Stimulated activated CD4-positive, alpha-beta T cell treated with anti-CD3 and anti-CD28 coated beads, Interleukin-12 subunit alpha, Interleukin-12 subunit beta, amount 100 ng/mL, for 4 hours (primary cell): ENCODE data around the gene CSKMT.
"Not testable (repeated sequence)": the region's sequence is repeated elsewhere in the genome, so short reads cannot be mapped to it uniquely, and the experiment has no call there.

Experiments
- DNase-seq: peaks from one replicate; pipeline ENCODE4 v3.0.0-alpha.2; 2020

CSKMT gene, protein sequence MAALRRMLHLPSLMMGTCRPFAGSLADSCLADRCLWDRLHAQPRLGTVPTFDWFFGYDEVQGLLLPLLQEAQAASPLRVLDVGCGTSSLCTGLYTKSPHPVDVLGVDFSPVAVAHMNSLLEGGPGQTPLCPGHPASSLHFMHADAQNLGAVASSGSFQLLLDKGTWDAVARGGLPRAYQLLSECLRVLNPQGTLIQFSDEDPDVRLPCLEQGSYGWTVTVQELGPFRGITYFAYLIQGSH

DNA sequence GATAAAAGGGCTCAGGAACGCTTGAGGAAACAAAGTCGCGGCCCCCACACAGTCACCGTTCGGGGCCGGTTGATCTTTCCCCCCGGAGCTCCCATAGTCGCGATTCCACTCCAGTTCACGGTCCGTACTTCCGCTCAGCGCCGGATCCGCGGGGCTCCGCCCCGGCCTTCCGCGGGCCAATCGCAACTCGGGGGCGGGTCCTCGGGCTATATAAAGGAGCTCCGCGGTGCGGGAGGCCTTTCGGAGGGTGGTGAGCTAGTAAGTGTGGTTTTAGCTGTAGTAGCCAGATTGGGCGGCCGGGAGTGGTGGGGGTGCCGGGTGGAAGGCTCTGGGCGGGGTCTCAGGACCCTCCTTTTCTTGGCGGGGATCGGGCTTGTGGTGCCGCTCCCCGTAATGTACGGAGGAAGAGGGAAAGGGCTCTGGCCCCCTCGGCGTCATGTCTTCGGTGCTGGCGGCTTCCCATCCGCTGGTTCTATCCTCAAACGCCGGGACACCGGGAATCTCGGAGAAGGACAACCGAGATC lies at the start of gene CSKMT, which contains the start of gene C11orf98:
Gene CSKMT (plus strand): TSS at position 238 of the 524 bp plus-strand sequence. CDS start 568 bp downstream, outside the sequence.
Gene C11orf98 (minus strand): TSS at position 136 of the 524 bp plus-strand sequence. CDS start 41 bp downstream, at position 95.
- DNase-seq: peak; percentile 95

DNA sequence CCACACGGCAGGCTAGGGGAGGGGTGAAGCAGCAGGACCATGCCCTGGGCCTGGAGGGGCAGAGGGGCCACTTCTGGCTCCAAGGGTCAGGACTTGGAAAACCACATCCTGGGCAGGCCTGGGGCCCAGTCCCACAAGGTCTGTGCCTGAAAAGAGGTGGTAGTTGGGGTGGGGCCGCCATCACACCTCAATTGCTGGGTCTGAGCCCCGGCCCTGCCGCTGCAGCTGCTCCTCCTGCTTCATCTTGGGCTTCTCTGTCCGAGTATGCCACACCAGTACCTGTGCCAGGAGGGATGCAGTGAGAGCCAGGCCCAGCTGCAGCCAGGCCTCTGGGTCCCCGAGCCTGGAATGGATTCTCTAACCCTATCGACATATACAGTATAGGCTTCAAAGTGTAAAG lies 49.6 kb upstream of the CSKMT start:
- DNase-seq: no peak

DNA sequence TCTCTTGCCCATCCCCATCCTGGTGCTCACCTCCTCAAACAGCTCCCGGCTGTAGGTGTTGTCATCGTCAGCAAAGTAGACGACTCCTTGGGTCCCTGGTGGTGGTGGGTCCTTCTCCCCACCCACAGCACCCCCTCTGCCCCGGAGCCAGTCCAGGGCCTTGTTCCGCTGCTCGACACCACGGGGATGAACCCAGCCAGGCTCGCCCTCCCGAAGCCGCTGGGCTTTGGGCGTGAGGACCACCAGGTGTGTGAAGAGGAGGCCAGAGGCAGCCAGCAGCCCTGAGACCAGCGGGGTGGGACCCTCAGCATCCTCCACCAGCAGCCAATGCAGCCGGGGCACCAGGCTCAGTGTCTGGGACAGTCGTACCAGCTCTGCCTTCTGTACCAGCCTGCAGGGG lies 48.2 kb upstream of the CSKMT start:
- DNase-seq: not testable (repeated sequence)

DNA sequence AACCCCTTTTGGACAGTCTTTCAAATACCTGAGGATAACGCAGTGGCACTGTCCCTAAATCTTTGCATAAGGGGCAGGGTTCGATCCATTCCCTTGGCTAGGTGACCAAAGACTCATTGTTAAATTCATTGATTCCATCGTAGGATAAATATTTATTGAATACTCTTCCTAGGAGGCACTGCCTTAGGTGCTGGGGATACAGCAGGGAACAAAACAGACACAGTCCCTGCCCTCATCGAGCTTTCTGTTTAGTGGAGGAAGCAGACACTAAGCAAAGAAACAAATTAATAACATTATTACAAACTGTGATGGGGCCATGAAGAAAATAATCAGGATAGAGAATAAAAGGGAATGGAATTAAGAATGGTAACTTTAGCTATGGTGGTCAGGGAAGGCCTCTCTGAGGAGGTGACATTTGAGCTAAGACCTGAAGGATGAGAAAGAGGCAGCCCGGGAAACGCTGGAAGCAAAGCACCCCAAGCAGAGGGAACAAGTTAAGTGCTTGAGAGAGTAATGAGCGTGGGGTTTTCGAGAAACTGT lies 44.0 kb upstream of the CSKMT start:
- DNase-seq: no peak

DNA sequence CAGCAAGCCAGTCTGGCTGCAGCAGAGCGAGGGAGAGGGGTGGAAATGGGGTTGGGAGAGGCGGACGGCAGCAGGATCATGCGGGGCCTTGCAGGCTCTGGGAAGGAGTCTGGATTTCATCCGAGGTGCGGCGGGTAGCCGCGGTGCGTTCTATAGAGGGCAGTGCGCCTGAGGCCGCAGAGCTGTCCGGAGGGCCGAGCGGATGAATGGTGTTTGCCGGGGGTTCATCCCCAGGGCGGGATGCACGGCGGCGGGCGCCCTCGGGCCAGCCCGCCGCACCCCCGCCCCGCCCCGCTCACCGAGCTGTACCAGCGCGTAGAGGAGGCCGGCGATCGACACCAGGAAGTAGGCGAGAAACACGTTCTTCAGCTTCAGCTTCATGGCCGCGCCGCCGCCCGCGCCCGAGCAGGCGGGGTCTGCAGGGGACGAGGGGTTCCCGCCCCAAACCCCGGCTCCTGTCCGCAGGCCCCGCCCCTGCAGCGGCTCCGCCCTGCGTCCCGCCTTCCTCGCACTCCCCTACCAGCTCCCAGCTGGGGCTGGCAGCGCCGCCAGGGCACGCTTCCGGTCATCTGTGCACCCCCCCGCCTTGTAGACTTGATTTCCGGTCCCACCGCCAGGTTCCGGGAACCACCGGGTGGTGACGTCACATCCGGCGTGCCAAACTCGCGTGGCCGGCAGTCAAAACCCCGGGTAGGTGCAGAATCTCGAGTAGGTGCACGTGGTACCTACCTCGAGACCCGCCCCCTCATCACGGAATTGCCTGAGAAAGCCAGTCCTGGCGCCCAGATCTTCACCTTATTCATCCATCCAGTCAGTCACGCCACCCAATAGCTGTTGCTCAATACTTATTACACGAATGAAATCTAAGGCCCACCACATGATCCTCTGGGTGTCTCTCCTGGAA lies 43.3 kb upstream of the CSKMT start, which contains the start of gene B3GAT3:
Gene B3GAT3 (minus strand): TSS at position 420 of the 904 bp plus-strand sequence. CDS start 39 bp downstream, at position 381.
- peak; percentile 94 for DNase-seq

DNA sequence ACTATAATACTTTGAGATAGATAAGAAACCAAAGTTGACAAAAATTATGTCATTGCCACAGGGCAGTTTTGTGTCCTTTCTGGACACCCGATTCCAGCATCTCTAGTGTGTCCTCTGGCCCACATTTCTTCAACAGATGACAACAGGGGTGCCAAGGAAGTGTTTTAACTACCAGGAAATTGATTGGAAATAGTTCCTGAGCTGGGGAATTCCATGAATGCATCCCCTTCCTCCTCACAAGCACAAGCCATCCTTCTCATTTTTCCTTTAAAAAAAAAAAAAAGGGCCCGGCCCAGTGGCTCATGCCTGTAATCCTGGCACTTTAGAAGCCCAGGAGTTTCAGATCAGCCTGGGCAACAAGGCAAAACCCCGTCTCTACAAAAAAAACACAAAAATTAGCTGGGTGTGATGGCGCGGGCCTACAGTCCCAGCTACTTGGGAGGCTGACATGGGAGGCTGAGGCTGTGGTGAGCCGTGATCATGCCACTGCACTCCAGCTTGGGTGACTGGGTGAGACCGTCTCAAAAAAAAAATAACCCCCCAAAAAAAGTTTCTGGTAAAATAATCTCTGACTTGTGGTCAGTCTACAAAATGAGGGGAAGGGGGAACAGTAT lies 42.5 kb upstream of the CSKMT start:
- no peak for DNase-seq

DNA sequence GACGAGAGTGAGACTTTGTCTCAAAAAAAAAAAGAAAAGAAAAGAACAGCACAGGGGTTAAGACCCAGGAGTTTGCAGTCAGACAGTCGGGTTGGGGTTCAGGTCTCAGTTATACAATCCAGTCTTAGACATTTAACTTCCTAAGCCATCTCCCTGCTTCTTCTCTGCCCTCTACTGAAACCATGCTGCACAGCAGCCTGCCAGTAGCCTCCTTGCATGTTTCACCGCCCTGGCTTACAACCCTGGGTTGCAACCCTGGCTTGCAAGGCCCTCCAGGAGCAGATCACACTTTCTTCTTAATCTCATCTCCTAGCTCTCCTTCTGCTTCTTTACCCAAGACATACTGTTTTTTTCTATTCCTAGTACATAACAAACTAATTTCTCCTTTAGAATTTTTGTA lies 37.4 kb upstream of the CSKMT start:
- no peak for DNase-seq

DNA sequence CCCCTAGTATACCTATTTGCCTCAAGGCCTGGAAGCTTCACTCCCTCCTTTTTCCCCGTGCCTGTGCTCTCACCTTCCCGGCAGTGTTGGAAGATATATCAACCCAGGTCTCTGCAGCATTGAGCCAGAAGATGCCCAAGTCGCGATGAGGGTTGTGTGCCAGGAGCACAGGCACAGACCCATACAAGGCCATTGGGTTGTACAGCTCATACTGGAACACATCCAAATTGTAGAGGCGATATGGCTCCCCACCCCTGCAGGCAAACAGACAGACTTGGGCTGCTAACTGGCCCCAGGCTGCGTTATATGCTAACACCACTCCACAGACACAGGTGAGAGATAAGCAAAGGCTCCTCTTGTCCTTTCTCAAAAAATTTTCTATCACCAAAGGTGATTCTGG lies 32.6 kb upstream of the CSKMT start:
- DNase-seq: no peak

DNA sequence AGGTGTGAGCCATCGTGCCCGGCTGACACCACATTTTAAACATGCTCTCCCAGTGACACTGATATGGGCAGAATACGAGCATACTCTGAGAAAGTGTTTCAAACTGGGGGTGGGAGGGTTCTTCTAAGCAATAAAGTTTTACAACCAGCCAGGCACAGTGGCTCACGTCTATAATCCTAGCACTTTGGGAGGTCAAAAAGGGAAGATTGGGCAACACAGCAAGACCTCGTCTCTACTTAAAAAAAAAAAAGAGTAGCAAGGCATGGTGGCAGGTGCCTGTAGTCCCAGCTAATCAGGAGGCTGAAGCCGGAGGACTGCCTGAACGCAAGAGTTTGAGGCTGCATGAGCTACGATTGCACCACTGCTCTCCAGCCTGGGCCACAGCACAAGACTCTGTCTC lies 20.9 kb upstream of the CSKMT start:
- DNase-seq: no peak

DNA sequence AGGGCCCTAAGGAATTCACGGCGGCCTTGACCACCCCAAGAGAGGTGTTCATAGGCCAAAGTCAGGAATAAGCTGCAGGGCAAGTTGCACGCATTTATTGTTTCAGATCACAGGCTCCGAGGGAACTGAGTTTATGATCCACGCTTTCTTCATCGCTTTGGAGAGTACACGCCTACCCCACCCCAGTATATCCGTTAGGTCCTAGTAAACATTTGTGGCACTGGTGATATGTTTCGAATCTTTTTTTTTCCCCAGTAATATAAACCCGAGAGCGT lies 19.5 kb upstream of the CSKMT start:
- no peak for DNase-seq

DNA sequence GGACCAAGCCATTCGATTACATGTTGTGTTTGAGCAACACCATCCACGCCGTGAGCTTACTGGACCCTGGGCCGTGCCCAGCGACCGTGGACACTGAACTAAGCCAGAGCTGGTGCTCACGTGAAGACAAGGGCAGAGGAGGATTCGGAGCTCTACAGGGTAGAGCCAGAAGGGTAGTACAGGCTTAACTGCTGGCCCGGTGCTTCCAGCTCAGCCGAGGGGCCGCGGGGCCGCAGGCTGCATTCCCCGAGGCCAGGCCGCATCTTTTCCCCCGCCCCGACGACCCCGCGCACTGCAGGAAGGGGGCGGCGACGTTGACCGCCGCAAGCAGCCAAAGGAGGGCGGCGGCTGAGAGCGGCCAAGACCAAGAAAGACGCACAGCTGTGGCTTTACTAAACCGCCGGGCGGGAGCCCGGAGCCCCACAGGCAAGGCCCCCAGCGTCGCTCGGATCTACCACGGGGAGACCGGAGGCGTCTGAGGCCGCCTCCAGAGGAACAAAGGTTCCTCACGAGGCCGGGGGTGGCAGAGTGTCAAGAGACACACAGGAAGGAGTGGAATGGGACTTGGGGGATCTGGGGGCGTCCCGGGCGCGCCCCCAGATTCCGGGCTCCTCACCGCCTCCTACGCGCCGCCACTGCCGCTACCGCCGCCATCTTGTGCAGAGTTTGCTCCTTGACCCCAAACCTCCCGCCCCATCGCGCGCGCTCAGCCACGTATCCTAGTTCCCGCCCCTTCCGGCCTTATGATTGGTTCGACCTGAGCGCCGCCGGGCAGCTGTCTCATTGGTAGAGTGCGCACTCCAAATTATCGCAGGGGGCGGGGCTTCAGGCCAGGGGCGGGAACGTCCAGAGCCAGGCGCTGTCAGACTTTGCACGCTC lies 18.9 kb upstream of the CSKMT start, which contains the start of gene GANAB:
Gene GANAB (minus strand): TSS at position 668 of the 879 bp plus-strand sequence. CDS start 14 bp downstream, at position 654.
- DNase-seq: peak; percentile 99

DNA sequence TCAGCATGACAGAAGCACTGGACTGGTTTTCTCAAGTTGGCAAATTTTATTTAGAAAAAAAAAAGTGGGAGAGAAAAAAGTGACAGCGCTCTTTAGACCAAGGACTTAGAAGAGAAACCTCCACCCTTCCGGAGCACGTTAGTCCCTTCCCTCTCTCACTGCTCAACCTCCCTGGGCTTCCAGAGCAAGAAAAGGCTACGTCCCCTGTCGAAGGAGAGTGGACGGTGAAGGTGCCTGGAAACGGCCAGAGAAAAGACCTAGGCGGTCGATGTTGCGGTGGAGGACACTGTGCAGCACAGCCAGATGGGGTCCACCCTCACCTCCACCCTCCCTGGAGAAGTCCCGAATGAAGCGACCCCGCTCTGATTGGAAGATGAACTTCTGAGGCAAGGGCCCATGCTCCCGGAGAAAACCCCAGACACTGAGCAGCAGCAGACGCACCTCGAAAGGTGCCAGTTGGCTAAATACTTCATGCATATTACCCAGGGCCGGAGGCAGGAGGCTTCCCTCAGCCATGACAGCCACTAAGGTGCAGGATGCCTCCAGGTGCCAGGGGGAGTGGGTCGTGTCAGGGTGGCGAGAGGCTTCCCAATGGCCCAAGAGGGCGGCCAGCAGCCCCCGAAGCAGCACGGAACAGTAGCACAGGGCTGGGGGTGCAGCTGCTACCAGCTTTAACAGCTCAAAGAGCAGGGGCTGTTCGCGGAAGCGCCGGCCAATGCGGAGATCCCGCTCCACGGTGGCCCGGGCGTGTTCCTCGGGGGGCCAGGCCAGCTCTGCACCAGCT lies 18.1 kb upstream of the CSKMT start:
- DNase-seq: no peak

DNA sequence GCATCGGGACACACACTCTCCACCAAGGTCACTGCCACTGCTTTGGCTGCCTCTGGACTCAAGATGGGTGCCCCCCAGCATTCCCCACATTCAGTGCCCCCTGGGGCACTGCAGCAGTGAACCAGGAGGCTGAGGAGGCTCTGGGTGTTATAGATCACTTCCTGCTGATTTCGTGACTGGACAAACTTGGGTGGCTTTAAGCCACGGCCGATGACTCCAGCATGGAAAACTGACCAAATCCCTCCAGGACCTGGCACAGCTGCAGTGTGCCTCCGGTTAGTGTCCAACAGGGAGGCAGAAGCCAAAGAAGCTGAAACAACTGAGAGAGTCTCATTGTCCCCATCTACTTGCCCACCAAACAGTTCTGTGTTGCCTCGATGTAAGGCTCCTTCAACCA lies 17.5 kb upstream of the CSKMT start:
- no peak for DNase-seq

DNA sequence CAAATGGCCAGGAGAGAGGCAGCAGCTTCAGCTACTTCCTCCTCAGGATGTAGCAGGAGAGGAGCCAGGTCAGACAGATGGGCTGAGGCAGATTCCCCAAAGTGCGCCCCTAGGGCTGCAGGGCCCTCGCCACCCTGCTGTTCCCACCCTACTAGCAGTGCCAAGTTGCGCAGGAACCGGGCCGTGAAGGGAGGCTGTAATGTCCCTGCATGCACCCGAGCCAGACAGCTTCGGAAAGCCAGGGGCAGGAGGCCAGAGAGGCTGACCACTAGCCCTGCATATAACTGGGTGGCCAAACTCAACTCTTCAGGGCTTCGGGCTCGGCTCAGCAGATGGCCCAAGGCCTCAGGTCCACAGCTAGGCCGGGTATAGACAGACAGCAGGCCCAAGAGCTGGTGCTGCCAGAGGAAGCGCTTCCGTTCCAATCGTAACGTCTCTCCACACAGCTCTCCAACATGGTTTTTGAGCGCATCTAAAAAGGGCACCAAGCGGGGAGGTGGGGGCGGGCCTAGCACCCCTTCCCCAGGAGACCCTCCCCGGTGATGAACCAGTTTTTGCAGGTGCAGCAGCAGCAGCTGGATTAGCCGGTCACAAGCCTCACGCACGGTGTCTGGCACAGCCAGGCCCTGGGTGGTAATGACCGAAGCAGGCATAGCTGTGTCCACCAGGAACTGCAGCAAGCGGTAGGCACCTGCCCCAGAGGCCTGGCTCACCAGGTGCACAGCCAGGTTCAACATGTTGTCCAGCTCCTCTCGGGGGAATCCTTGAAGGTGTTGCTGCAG lies 16.7 kb upstream of the CSKMT start:
- DNase-seq: no peak

DNA sequence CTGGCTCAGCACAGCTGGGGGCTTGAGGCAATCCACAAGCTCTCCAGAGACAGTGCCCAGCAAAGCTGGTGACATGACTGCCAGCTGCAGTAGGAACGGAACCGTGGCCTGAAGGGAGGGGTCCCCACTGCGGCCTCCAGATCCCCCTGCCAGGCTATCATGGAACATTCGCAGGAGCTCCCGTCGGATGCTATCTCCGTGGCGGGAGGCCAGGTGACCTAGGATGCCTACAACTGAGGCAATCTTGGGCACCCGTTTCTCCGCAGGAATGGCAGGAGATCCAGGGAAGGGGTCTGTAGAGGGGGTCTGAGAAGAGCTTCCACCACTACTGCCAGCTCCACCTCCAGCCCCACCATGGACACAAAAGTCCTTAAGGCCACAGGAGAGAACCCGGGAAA lies 16.1 kb upstream of the CSKMT start:
- DNase-seq: no peak

DNA sequence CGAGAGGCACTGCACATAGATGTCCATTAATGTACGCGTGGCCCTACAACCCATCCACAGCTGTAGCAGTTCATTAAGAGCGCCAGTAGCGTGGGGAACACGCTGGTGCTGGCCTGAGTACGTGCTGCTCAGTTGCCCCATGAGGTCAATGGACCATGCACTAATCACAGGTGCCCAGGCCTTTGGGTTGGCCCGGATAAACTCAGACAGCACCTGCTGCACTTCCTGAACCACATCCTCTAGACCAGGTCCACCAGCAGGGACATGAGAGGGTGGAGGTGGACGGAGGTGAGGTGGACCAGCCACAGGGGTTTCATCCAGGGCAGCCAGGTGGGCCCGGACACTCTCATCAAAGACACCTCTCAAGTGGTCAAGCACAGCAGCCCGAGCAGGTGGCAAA lies 15.6 kb upstream of the CSKMT start:
- no peak for DNase-seq

DNA sequence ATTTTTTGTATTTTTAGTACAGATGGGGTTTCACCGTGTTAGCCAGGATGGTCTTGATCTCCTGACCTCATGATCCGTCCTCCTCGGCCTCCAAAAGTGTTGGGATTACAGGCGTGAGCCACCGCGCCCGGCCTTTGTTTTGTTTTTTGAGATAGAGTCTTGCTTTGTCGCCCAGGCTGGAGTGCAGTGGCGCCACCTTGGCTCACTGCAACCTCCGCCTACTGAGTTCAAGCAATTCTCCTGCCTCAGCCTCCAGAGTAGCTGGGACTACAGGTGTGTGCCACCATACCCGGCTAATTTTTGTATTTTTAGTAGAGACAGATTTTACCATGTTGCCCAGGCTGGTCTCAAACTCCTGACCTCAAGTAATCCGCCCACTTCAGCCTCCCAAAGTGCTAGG lies 14.8 kb upstream of the CSKMT start:
- not testable (repeated sequence) for DNase-seq

DNA sequence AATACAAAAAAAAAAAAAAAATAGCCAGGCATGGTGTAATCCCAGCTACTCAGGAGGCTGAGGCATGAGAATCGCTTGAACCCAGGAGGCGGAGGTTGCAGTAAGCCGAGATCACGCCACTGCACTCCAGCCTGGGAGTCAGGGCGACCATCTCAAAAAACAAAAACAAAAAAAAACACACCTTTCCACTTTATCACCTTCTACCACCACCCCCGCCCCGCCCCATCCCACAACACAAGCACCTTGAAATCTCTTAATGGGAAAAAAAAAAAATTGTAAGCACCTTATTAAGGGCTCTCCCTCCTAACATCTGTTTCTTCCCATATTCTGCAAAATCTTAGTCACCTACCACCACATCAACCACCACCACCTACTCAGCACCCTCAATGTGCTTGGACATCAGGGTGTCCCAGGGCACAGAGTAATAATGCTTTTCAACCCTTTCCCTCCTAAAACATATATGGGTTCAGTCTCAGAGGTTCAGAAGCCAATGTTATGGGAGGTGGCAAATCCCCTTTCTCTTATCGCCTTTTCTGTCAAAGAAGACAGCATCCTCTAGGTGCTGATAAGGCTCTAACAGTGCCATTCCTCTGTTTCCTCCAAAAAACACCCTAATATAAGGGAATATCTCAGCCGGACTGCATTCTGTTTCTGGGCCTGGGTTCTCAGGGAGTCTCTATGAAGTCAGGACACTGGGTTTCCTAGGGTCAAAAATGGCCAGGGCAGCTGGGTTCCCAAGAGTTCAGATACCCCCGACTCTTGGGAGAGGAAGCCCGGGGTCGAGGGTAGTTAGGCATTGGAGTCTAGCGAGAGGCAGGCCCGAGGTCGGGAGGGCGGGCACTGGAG lies 12.7 kb upstream of the CSKMT start:
- DNase-seq: no peak

DNA sequence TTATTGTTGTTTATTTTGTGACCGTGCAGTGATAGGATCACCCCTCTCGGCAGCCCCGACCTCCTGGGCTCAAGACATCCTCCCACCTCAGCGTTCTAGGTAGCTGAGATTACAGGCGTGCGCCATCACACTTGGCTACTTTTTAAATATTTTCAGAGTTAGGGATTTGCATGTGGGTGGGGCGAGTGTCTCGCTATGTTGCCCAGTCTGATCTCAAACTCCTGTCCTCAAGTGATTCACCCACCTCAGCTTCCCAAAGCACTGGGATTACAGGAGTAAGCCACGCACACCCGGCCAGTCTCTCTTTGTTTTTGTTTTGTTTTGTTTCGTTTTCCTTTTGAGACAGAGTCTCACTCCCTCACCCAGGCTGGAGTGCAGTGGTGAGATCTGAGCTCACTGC lies 10.8 kb upstream of the CSKMT start:
- no peak for DNase-seq
